ENCODE data around the gene PREP.
"Not testable (repeated sequence)": the region's sequence is repeated elsewhere in the genome, so short reads cannot be mapped to it uniquely, and the experiment has no call there.

PREP gene

DNA sequence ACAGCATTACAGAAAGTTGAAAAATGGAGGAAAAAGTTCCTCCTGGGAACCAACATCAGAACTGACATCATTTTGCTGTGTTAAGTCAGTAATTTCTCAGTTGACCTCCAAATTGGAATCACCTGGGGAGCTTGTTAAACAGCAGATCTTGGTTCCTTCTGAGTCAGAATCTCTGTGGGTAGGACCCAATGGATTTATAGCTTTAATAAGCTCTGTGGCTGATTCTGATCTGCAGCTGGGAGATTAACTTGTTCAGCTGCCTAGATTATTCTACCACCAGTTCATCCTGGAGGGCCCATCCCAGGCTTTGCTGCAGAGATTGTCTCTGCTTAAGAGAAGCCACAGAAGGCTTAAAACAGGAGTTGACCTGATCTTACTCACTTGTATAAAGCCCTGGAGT is 132.4 kb downstream of the PREP start:
- no peak for DNase-seq (ENCODE audit: low read depth, low spot score)

DNA sequence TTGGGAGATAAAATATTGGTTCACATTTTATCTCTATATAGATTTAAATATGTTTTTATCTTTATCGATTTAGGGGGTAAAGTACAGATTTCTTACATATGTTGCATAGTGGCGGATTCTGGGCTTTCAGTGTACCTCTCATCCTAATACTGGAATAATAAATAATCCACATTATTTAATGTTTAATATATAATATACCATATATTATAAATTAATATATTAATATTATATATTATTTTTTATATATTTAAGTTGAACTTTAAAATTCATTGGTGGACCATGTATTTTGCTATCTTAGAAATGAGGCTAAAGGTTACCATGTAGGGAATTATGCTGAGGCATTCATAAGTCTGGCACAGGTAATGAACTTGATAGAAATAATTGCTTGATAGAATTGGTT is 133.5 kb downstream of the PREP start:
- DNase-seq (ENCODE audit: low read depth, low spot score), result no peak

DNA sequence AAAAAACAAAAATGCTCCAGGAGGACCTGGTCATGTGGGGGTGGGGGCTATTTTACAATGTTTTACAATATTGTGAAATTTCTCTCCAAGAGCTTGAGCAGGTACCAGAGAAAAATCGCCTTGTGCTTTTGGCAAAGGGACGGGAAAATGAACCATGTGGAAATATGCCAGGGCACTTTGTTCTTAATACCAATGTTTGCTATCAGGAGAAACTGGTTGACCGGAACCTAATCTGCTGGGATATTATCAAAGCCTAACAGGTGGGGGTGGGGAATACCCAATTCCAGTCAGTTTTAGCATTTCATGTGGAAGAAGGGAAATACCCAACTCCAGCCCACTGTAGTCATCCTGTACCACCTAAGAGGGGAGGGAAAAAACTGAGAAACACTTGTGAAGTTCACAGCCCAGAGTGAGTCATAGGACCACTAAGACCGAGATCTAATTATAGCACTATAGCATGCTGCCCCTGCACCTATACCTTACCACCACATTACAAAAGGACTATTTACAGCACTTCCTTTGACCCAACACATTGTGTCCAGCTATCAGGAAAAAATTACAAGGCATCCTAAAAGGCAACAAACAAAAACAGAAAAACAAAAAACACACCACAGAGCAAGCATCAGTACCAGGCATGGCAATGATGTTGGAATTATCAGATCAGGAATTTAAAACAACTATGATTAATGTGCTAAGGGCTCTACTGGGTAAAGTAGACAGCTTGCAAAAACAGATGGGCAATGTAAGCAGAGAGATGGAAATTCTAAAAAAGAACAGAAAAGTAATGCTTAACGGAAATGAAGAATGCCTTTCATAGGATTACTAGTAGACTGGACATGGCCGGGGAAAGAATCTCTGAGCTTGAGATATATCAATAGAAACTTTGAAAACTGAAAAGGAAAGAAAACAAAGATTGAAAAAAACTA is 138.9 kb downstream of the PREP start:
- DNase-seq (ENCODE audit: low read depth, low spot score), result no peak

DNA sequence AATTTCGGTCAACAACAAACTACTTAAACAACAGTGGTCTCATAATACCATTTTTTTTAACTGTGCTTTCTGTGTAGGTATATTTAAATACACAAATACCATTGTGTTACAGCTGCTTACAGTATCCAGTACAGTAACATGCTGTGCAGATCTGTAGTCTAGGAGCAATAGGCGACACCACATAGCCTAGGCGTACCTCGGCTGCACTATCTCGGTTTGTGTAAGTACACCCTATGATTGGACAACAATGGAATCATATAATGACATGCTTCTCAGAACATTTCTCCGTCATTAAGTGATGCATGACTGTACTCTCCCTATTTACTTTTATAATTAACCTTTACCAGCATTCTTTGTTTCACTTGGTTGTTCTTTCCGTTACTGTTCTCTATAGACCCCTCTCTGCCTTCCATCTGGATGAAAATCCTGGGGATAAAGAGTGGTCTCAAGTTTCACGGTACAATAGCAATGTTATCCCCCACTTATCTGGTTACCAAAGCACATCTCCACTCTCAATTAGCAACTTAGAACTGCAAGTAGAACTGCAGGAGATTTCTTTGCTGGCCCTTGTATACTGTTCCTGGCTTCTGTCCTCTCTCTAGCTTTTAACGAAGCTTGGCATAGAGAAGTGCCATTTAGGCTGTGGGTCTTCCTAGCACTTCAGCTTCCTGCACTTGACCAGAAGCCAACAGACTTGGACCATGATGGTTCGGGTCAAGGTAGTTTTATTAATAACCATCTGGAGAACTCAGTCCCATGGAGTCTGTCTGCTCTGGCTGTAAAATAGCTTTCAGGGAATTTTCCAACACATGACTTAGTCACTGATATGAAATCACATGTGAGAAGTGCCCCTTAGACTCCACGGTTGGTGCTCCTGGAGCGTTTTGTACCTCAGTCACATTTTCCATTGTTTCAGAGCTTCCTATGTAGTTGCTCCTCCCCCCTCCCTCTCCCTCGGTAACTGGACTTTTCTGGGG is 142.7 kb downstream of the PREP start:
- no peak for DNase-seq (ENCODE audit: low read depth, low spot score)

DNA sequence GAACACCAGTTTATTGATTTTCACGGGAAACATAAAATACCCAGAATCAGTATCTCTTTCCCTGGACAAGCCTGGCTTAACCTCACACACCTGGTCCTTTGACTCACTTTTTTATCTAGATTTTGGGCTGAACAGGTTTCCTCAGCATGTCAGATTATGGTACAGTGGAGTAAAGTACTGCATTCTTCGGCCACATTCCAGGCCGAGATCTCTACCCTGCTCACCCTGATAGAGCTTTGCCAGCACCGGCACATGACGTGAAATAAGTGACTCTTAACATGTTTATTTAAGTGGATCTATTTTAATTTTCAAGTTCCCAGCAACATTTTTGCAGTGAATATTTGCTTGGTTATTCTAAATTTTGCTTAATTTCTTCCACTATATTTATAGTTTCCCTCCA is 144.1 kb downstream of the PREP start:
- DNase-seq (ENCODE audit: low read depth, low spot score), result no peak

DNA sequence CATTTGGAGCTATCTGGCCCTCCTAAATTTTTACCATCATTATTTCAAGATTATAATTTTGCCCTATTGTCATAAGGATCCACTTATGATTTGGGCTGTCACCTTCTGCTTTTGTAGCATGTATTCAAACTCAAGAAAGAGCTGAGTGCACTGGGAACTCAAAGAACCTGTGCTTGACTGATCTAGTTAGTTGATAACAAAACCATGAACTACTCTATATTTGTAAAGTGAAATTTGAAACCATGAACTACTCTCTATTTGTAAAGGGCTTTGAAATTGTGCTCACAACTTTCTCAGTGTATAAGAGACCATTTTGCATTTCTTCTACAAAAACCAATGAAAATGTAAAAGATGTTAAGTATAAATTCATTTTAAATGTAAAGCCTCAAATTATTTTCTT is 145.5 kb downstream of the PREP start:
- no peak for DNase-seq (ENCODE audit: low read depth, low spot score)

DNA sequence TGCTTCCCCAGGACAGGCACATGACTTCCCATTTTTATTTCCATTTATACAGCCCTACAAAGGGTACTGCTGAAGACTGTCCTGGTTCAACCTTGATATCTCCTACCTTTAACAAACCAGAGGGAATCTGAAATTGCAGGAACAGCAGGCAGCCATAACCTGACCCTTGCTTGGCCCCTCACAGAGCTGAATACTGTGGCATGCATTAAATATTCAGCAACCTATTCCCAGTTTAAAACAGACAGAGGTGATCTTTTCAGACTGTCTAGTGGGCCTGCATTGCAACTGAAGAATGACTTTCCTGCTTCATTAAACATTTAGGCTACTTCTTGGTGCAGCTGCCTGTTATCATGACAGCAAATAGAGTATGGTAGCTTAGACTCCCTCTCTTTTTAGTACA is 146.3 kb downstream of the PREP start:
- DNase-seq (ENCODE audit: low read depth, low spot score), result no peak

DNA sequence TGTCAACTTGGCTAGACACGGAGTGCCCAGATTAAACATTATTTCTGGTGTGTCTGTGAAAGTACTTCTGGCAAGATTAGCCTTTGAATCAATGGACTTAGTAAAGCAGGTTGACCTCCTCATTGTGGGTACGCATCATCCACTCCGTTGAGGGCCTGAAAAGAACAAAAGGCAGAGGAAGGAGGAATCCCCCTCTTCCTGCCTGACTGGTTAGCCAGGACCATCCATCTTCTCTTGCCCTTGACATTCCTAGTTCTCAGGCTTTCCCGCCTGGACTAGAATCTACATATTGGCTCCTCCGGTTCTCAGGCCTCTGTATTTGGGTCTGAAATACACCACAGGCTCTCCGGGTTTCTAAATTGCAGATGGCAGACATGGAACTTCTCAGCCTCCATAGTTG is 149.1 kb downstream of the PREP start:
- no peak for DNase-seq (ENCODE audit: low read depth, low spot score)

DNA sequence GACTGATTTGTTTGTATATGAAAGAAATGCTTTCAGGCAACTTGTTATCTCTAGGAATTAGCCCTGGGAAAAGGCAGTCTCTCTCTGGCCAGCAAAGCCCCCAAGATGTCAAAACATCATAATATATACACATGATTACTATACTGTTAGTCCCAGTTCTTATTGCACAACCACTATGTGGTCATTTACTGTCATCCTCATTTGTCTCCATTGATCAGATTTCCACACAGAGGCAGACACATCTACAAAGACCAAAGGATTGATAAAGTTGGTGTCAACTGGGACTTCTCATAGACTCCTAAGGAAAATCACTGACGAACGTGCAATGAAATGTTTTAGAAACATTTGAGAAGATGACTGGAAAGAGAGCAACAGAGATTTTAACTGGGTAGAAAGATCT is 151.2 kb downstream of the PREP start:
- no peak for DNase-seq (ENCODE audit: low read depth, low spot score)

DNA sequence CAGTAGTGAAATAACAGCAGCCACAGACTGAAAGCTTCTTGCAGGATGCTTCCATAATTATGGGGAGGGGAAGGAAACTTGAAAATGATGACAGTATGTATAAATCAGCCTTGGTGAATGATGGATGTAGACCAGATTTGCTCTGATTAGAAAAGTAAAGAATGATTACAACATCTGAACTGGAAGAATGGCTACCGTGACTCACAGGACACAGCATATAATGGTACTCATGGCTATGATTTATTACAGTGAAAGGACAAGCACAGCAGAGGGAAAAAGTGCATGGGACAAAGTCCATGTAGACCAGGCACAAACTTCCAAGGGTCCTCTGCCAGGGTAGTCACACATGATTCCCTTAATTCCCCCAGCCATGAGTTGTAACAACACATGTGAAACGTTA is 152.3 kb downstream of the PREP start:
- DNase-seq (ENCODE audit: low read depth, low spot score), result no peak

DNA sequence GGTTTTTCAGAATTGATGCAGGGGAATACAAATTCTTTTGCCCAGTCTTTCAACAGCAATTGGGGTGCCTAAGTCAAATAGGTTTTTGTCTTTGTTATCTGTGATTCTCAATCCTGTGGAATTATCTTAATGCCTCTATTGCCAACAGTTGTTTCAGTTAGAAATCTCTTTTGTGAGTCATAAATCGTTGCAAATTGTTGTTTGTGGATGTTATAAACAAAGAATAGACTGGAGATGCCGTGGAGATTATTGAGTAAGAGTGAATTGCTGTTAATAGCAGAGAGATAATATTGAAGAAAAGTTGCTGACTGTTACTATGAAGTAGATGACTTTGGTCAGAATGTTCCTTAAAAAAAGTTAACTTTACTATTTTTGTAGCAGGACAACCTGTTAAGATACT is 159.4 kb downstream of the PREP start:
- no peak for DNase-seq (ENCODE audit: low read depth, low spot score)

DNA sequence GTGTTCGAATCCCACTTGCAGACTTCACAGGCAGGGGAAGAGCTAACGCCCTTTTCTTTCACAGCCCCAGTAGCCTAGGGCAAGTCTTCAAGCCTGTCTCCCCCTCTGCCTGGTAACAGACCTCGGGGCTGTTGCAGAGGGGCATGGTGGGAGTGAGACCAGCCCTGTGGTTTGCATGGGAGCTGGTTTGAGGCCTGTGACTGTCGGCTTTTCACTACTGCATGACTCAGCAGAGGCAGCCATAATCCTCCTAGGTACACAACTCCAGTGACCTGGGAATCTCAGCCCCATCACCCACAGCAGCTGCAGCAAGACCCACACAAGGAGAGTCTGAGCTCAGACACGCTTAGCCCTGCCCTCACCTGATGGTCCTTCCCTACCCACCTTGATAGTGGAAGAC is 167.7 kb downstream of the PREP start:
- DNase-seq (ENCODE audit: low read depth, low spot score), result no peak

DNA sequence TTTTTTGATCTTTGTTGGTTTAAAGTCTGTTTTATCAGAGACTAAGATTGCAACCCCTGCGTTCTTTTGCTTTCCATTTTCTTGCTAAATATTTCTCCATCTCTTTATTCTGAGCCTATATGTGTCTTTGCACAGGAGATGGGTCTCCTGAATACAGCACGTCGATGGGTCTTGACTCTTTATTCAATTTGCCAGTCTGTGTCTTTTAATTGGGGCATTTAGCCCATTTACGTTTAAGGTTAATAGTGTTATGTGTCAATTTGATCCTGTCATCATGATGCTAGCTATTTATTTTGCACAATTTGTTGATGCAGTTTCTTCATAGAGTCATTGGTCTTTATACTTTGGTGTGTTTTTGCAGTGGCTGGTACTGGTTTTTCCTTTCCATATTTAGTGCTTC is 171.1 kb downstream of the PREP start:
- not testable (repeated sequence) for DNase-seq (ENCODE audit: low read depth, low spot score)

Measured in activated CD4-positive, CD25-positive, alpha-beta regulatory T cell treated with anti-CD3 and anti-CD28 coated beads, Interleukin-2, amount 50 U/mL, for 16 hours (primary cell).